Adipocyte (in vitro differentiated cells): ENCODE data around the gene SUDS3.
"Not testable (repeated sequence)": the region's sequence is repeated elsewhere in the genome, so short reads cannot be mapped to it uniquely, and the experiment has no call there.

Experiments used
- DNase-seq: peaks from one replicate; pipeline ENCODE4 v3.0.0-alpha.2; 2015; ENCODE audit warnings: low read depth
- H3K27me3 ChIP-seq: replicated peaks from 2 replicates; pipeline ENCODE4 v1.7.0; 2013; ENCODE audit warnings: mild to moderate bottlenecking, low read length, moderate library complexity; ENCODE audit not compliant: control insufficient read depth, insufficient read depth
- H3K36me3 ChIP-seq: 2 replicates; pipeline ENCODE4 v1.7.0; 2013; ENCODE audit warnings: low read length, mild to moderate bottlenecking, moderate library complexity; ENCODE audit not compliant: control insufficient read depth, insufficient read depth, severe bottlenecking
- H3K4me1 ChIP-seq: 2 replicates; pipeline ENCODE4 v1.7.0; 2013; ENCODE audit warnings: mild to moderate bottlenecking, low read length, moderate library complexity; ENCODE audit not compliant: control insufficient read depth, insufficient read depth
- H3K4me3 ChIP-seq: 2 replicates; pipeline ENCODE4 v1.7.0; 2013; ENCODE audit warnings: mild to moderate bottlenecking, low read length, moderate library complexity
- H3K9ac ChIP-seq: 2 replicates; pipeline ENCODE4 v1.7.0; 2013; ENCODE audit warnings: mild to moderate bottlenecking, low read length, moderate library complexity
- H3K9me3 ChIP-seq: 2 replicates; pipeline ENCODE4 v1.7.0; 2013; ENCODE audit warnings: mild to moderate bottlenecking, low read length, moderate library complexity; ENCODE audit not compliant: control insufficient read depth

SUDS3 gene

GRCh38 chr12:118342090-118342489, 34.3 kb upstream of the SUDS3 start:
- H3K9me3 ChIP-seq, result no peaks in the 10 kb centered on the region
- no peak overlapping the region for H3K4me3 ChIP-seq
- H3K9ac ChIP-seq, result no peak overlapping the region
- no peaks in the 10 kb centered on the region for H3K4me1 ChIP-seq
- H3K27me3 ChIP-seq, result no peaks in the 10 kb centered on the region
- no peaks in the 10 kb centered on the region for H3K36me3 ChIP-seq
- no peak for DNase-seq

- Histone ChIP-seq H3K36me3 (no peaks in the 10 kb centered on the region), H3K9me3 (no peaks in the 10 kb centered on the region), H3K27me3 (no peaks in the 10 kb centered on the region), H3K4me3 (no peak overlapping the region), H3K9ac (no peak overlapping the region), H3K4me1 (no peaks in the 10 kb centered on the region)
- DNase-seq, result no peak
Measured at GRCh38 chr12:118344829-118345228, 31.5 kb upstream of the SUDS3 start.

- no peak for DNase-seq
- no peaks in the 10 kb centered on the region for H3K36me3 ChIP-seq
- no peaks in the 10 kb centered on the region for H3K27me3 ChIP-seq
- no peak overlapping the region for H3K4me3 ChIP-seq
- no peaks in the 10 kb centered on the region for H3K9me3 ChIP-seq
- H3K9ac ChIP-seq, result no peak overlapping the region
- no peaks in the 10 kb centered on the region for H3K4me1 ChIP-seq
Measured at GRCh38 chr12:118345355-118345754, 31.0 kb upstream of the SUDS3 start.

GRCh38 chr12:118346895-118347294, 29.5 kb upstream of the SUDS3 start:
- Histone ChIP-seq H3K36me3 (no peaks in the 10 kb centered on the region), H3K4me3 (no peak overlapping the region), H3K4me1 (no peaks in the 10 kb centered on the region), H3K9me3 (no peaks in the 10 kb centered on the region), H3K9ac (no peak overlapping the region), H3K27me3 (no peaks in the 10 kb centered on the region)
- no peak for DNase-seq

DNA sequence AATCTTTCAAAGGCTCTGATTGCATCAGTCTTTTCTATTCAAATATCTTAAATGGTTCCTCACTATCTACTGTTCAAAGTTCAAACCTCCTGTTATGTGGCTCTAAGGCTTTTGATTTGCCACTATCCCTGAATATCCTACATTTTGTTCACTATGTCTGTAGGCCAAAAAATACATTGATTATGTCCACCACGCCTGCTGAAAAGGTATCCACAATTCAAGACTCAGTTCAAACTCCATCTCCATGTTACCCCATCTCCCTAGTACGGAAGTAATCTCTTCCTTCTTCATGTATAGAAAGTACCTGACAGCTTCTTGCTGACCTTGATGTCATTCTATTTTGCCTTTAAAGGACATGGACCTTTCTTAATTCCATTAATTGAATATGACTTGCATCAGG, 28.4 kb upstream of the SUDS3 start:
- Histone ChIP-seq H3K9me3 (no peaks in the 10 kb centered on the region), H3K4me3 (no peak overlapping the region), H3K9ac (no peak overlapping the region), H3K36me3 (no peaks in the 10 kb centered on the region), H3K27me3 (no peaks in the 10 kb centered on the region), H3K4me1 (no peaks in the 10 kb centered on the region)
- no peak for DNase-seq

GRCh38 chr12:118350908-118351559, 25.3 kb upstream of the SUDS3 start:
- Histone ChIP-seq H3K27me3 (no peaks in the 10 kb centered on the region), H3K4me3 (no peak overlapping the region), H3K36me3 (no peaks in the 10 kb centered on the region), H3K9ac (no peak overlapping the region), H3K9me3 (no peaks in the 10 kb centered on the region), H3K4me1 (peaks cover 12% of the 10 kb centered on the region)
- DNase-seq, result no peak

DNA sequence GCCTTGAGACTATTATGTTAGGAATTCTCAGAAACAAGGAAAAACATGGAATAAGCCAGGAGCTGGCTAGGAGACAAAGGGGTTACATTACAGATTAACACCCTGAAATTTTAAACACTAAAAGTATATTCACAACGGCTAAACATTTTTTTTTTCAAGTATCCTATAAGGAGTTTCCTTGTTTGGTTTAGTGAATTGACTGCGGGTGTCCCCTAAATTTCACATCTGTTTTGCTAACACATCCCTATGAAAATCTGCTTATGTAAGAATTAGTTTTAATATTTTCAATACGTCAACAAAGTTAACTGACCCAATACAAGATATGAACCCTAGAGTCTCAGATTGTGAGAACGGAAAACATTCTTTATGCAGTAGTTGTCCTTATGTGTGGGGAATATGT, 22.6 kb upstream of the SUDS3 start:
- H3K36me3 ChIP-seq, result no peaks in the 10 kb centered on the region
- H3K9ac ChIP-seq, result no peak overlapping the region
- H3K9me3 ChIP-seq, result no peaks in the 10 kb centered on the region
- DNase-seq, result no peak
- H3K27me3 ChIP-seq, result no peaks in the 10 kb centered on the region
- H3K4me3 ChIP-seq, result no peak overlapping the region
- H3K4me1 ChIP-seq, result peaks cover 37% of the 10 kb centered on the region

- peaks cover 40% of the 10 kb centered on the region for H3K4me1 ChIP-seq
- H3K4me3 ChIP-seq, H3K9me3 ChIP-seq, H3K36me3 ChIP-seq, DNase-seq, H3K9ac ChIP-seq, H3K27me3 ChIP-seq: not testable (repeated sequence)
Measured at GRCh38 chr12:118354503-118354902, 21.9 kb upstream of the SUDS3 start.

DNA sequence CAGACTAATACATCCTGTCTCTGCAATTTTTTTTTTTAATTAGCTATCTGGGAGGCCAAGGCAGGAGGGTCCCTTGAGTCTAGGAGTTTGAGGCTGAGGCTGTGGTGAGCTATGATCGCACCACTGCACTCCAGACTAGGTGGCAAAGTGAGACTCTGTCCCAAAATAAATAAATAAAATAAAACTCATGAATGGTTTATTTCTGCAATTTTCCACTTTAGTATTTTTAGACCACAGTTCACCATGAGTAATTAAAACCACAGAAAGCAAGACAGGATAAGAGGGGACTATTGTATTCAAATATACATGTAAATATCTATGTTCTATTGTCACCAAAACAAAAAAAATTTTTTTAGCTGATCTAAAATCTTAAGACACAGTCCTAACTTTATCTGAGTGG, 21.5 kb upstream of the SUDS3 start:
- no peak overlapping the region for H3K4me3 ChIP-seq
- H3K9ac ChIP-seq, result no peak overlapping the region
- H3K4me1 ChIP-seq, result peaks cover 40% of the 10 kb centered on the region
- H3K9me3 ChIP-seq, result no peaks in the 10 kb centered on the region
- no peaks in the 10 kb centered on the region for H3K27me3 ChIP-seq
- no peaks in the 10 kb centered on the region for H3K36me3 ChIP-seq
- no peak for DNase-seq

- Histone ChIP-seq H3K4me3 (no peak overlapping the region), H3K9ac (no peak overlapping the region), H3K4me1 (peaks cover 45% of the 10 kb centered on the region), H3K27me3 (no peaks in the 10 kb centered on the region), H3K36me3 (no peaks in the 10 kb centered on the region), H3K9me3 (no peaks in the 10 kb centered on the region)
- DNase-seq, result no peak
Measured at GRCh38 chr12:118355843-118356242, 20.5 kb upstream of the SUDS3 start.

GRCh38 chr12:118356809-118357256, 19.5 kb upstream of the SUDS3 start:
- Histone ChIP-seq H3K9ac (peak overlapping the region; percentile 70), H3K36me3 (no peaks in the 10 kb centered on the region), H3K27me3 (no peaks in the 10 kb centered on the region), H3K9me3 (no peaks in the 10 kb centered on the region), H3K4me1 (peaks cover 51% of the 10 kb centered on the region), H3K4me3 (peak overlapping the region; percentile 62)
- peak; percentile 88 for DNase-seq
